Progenitor cell of endocrine pancreas (in vitro differentiated cells): ENCODE measurements around the gene ADGRG3. TPM values are rescaled to one million over a fixed set of nuclear protein-coding genes. Genes with fewer than 3 reads are reported as not detected.

ENCODE experiments used
- DNase-seq: peaks from one replicate; pipeline ENCODE4 v3.0.0; 2021; ENCODE audit warnings: low spot score; ENCODE audit not compliant: unreplicated experiment
- H3K27ac Mint-ChIP-seq: 2 replicates; pipeline ENCODE4 v1.8.0; 2021; ENCODE audit warnings: mild to moderate bottlenecking, moderate library complexity, mixed read lengths
- H3K27me3 Mint-ChIP-seq: 2 replicates; pipeline ENCODE4 v1.8.0; 2021; ENCODE audit warnings: mixed read lengths
- H3K36me3 Mint-ChIP-seq: 2 replicates; pipeline ENCODE4 v1.8.0; 2022; ENCODE audit warnings: mixed read lengths; ENCODE audit not compliant: insufficient read depth
- H3K4me1 Mint-ChIP-seq: 2 replicates; pipeline ENCODE4 v1.8.0; 2021; ENCODE audit warnings: low read depth, mixed read lengths
- H3K4me3 Mint-ChIP-seq: 2 replicates; pipeline ENCODE4 v1.8.0; 2021; ENCODE audit warnings: low read depth, mild to moderate bottlenecking, moderate library complexity, mixed read lengths
- H3K9me3 Mint-ChIP-seq: 2 replicates; pipeline ENCODE4 v1.8.0; 2021; ENCODE audit warnings: low read depth, mixed read lengths
- CTCF ChIP-seq: fragments of 200-600 bp; sonication (generic); IDR thresholded peaks from one replicate; pipeline ENCODE4 v1.5.0; 2021; ENCODE audit warnings: antibody characterized with exemption, mild to moderate bottlenecking; ENCODE audit not compliant: unreplicated experiment
- long read RNA-seq: library from polyadenylated mRNA; unstranded; transcript quantifications from one replicate; pipeline ENCODE4 v2.0.0, GENCODE V29; 2020
- total RNA-seq: library from RNA; stranded (reverse); gene quantifications from 2 replicates; pipeline ENCODE4 v1.2.1, GENCODE V29; 2021

The ADGRG3 gene
- not detected in 2 replicates for total RNA-seq
- long read RNA-seq, result 0 reads

GRCh38 chr16:57668263-57668571 lies at the start of gene ADGRG3:
ADGRG3 (plus strand) TSS chr16:57668306; CDS start chr16:57668348, 42 bp downstream.
- H3K36me3 Mint-ChIP-seq, result no peaks in the 10 kb centered on the region
- H3K9me3 Mint-ChIP-seq, result no peaks in the 10 kb centered on the region
- H3K27me3 Mint-ChIP-seq, result no peaks in the 10 kb centered on the region
- no peak within 1 kb of the TSS for H3K4me3 Mint-ChIP-seq
- no peak for DNase-seq
- TF ChIP-seq CTCF, result no peak
- no peak within 1 kb of the TSS for H3K27ac Mint-ChIP-seq
- peaks cover 3% of the 10 kb centered on the region for H3K4me1 Mint-ChIP-seq

- Mint-ChIP-seq H3K4me1 (peaks cover 17% of the 10 kb centered on the region), H3K9me3 (no peaks in the 10 kb centered on the region), H3K4me3 (no peak overlapping the region), H3K27ac (peak overlapping the region; percentile 82), H3K27me3 (no peaks in the 10 kb centered on the region), H3K36me3 (no peaks in the 10 kb centered on the region)
- no peak for DNase-seq
- no peak for TF ChIP-seq CTCF
These were observed 48.9 kb upstream of the ADGRG3 start for GRCh38 chr16:57619133-57619605.

GRCh38 chr16:57619606-57620334 lies 48.3 kb upstream of the ADGRG3 start:
- Mint-ChIP-seq H3K27me3 (no peaks in the 10 kb centered on the region), H3K4me3 (peak overlapping the region; percentile 50), H3K36me3 (no peaks in the 10 kb centered on the region), H3K9me3 (no peaks in the 10 kb centered on the region), H3K27ac (peak overlapping the region; percentile 82), H3K4me1 (peaks cover 17% of the 10 kb centered on the region)
- TF ChIP-seq CTCF, result no peak
- DNase-seq, result no peak

- no peak for TF ChIP-seq CTCF
- Mint-ChIP-seq H3K27me3 (no peaks in the 10 kb centered on the region), H3K4me3 (peak overlapping the region; percentile 14), H3K36me3 (no peaks in the 10 kb centered on the region), H3K9me3 (no peaks in the 10 kb centered on the region), H3K4me1 (peaks cover 17% of the 10 kb centered on the region), H3K27ac (peak overlapping the region; percentile 45)
- DNase-seq, result no peak
These were observed 47.5 kb upstream of the ADGRG3 start for GRCh38 chr16:57620335-57621231.

- peaks cover 17% of the 10 kb centered on the region for H3K4me1 Mint-ChIP-seq
- no peak for TF ChIP-seq CTCF
- DNase-seq, result no peak
These were observed 46.4 kb upstream of the ADGRG3 start for GRCh38 chr16:57621521-57622271.

More at GRCh38 chr16:57621521-57622271, 46.4 kb upstream of the ADGRG3 start:
- no peaks in the 10 kb centered on the region for H3K9me3 Mint-ChIP-seq
- no peak overlapping the region for H3K4me3 Mint-ChIP-seq
- no peaks in the 10 kb centered on the region for H3K36me3 Mint-ChIP-seq
- no peak overlapping the region for H3K27ac Mint-ChIP-seq
- peaks cover 7% of the 10 kb centered on the region for H3K27me3 Mint-ChIP-seq
